Stomach (tissue), 9 donors: ENCODE data around the gene TSPAN1. TPM values are rescaled to one million over a fixed set of nuclear protein-coding genes. Genes with fewer than 3 reads are reported as not detected.

Experiments
- DNase-seq, 2 donors: peaks; one replicate each; pipeline versions ENCODE4 v3.0.0 to v3.0.0-alpha.2; 2013 to 2019
- H3K27ac ChIP-seq, 5 donors: fragments of 200-600 bp in 4 of 5; sonication (generic) in 4 of 5; one replicate each; pipeline ENCODE4 v1.5.1; 2013 to 2019; ENCODE audit warnings: mild to moderate bottlenecking in 1 of 5, moderate library complexity in 1 of 5
- H3K27me3 ChIP-seq, 3 donors: fragments of 200-600 bp; sonication (generic); one replicate each; pipeline ENCODE4 v1.5.1; 2017 to 2019; ENCODE audit warnings: mixed run types in 1 of 3
- H3K36me3 ChIP-seq, 4 donors: fragments of 200-600 bp; sonication (generic); 1 replicate in 3 of 4; 2 replicates in 1 of 4; pipeline ENCODE4 v1.5.1; 2016 to 2019
- H3K4me1 ChIP-seq, 4 donors: fragments of 200-600 bp; sonication (generic); one replicate each; pipeline ENCODE4 v1.5.1; 2016 to 2019
- H3K4me3 ChIP-seq, 4 donors: fragments of 200-600 bp; sonication (generic) in 3 of 4; one replicate each; pipeline ENCODE4 v1.5.1; 2016 to 2019; ENCODE audit warnings: mild to moderate bottlenecking in 1 of 4
- H3K9me3 ChIP-seq, 4 donors: fragments of 200-600 bp; sonication (generic); one replicate each; pipeline ENCODE4 v1.5.1; 2016 to 2019
- EP300 ChIP-seq: sonication (generic); formaldehyde crosslinking; IDR thresholded peaks from one replicate; pipeline ENCODE4 v1.6.1; 2017; ENCODE audit warnings: antibody characterized with exemption
- POLR2A ChIP-seq, 4 donors: fragments of 450-650 bp; IDR thresholded peaks; one replicate each; pipeline ENCODE4 v1.6.1; 2016; ENCODE audit warnings: antibody characterized with exemption in 4 of 4, control low read depth in 2 of 4, mild to moderate bottlenecking in 1 of 4, moderate library complexity in 1 of 4
- POLR2AphosphoS5 ChIP-seq, 3 donors: sonication (generic); formaldehyde crosslinking; IDR thresholded peaks; one replicate each; pipeline ENCODE4 v1.6.1; 2016; ENCODE audit warnings: antibody characterized with exemption in 3 of 3
- WGBS, 5 donors: extraction: QIAGEN DNeasy Blood & Tissue Kit in 3 of 5; methylation state at CpG; one replicate each; pipeline versions ENCODE4 v1.1.5 to v1.1.7; 2013 to 2018; 5-methylcytosine and 5-hydroxymethylcytosine counted together
- intact Hi-C: fragments of 100-400 bp; cut with DNase I; formaldehyde crosslinking; loops from one replicate; pipeline ENCODE4 v1.15.1; 2023; ENCODE audit warnings: low total_unique reads
- polyA plus RNA-seq, 3 donors: library from polyadenylated mRNA; stranded (reverse); fragments of 200-250 nt; gene quantifications; one replicate each; pipeline ENCODE4 v1.2.3, GENCODE V29; 2013
- total RNA-seq, 5 donors: library from RNA; depleted of rRNA; stranded (reverse); fragments of >200 nt; gene quantifications; one replicate each; pipeline versions ENCODE4 v1.1.0 to v1.2.3, GENCODE V29; 2014 to 2016
- TF ChIP-seq, protein P1 (sequence below), 7 experiments: fragments of 450-650 bp in 4 of 7; fragments of 200-600 bp in 3 of 7; sonication (generic) in 3 of 7; IDR thresholded peaks; one replicate each; pipeline ENCODE4 v1.5.1; 2016 to 2019; ENCODE audit warnings: antibody characterized with exemption in 7 of 7, control low read depth in 2 of 7, mild to moderate bottlenecking in 1 of 7
- donor health status: healthy with polysubstance abuse.
- donor health status: Bipolar disorder and iron deficiency.
- donor health status: healthy.

TSPAN1 gene
- total and polyA plus RNA-seq, 8 donors, result 35.9 to 154 (median 73.0) TPM

DNA sequence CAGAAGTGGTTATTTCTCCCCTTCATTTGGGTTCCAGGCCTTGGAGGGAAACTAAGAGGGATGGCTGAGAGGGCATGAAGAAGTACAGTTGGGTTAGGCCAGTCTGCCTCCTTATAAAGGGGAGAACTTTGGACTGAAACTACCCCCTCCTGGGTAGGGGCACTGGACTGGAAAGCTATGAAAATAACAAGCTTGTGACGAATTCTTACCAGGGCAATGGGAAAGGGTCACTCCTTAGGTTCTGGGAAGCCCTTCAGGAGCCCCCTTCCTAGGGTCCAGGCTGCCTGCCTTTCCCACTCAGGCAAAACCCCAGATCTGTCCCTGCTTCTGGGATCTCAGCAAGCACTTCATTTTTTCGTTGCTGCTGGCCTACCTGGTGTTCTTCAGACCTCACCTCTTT, 11.2 kb downstream of the TSPAN1 start:
- no peaks in the 10 kb centered on the region for H3K27me3 ChIP-seq
- H3K27ac ChIP-seq, result peak overlapping the region in 4 of 5 donors; percentile 23 to 90 (median 87)
- no peak for TF ChIP-seq EP300
- WGBS, 5 donors, result 85 to 100% (median 89%) methylated on average over 2 of the region's 2 CpGs
- no peaks in the 10 kb centered on the region for H3K9me3 ChIP-seq
- H3K36me3 ChIP-seq, result peaks cover 6 to 46% (median 44%) of the 10 kb centered on the region in 4 donors
- peaks cover 47 to 70% (median 69%) of the 10 kb centered on the region in 4 donors for H3K4me1 ChIP-seq
- no peak overlapping the region for H3K4me3 ChIP-seq
- no peak for DNase-seq
- intact Hi-C loops, result no loop called here

DNA sequence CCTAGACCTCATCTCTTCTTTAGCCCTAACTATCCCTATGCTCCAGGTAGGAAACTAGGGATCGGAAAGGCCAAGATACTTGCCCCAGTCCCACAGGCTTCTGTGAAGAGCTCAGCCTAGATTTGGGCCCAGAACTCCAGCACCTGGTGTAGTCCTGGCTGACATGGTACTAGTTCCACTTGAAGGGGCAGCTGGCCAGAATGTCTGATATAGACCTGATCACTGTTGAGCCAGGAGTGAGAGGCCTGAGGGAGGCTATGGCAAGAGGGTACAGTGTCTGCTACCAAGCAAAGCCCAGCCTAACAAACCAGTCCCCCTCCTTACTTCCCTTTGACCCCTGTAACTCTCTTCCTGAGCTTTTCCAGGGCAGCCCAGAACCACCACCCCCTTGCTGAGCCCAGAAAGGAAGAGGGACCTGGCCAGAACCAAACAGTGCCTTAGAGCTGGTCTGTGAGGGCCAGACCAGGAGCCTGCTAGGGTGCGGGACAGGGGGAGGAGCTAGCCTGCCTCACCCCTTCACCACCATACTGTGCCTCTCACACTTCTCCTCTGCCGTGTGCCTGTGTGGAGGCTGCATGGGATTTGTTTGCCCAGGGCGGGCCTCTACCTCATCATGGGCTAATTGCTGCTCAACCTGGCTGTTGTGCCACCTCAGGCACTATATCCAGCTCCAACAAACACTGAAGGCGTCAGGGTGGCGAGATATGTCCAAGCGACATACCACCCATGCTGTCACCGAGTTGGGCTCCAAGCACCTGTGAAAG, 12.4 kb downstream of the TSPAN1 start:
- no peaks in the 10 kb centered on the region for H3K9me3 ChIP-seq
- TF ChIP-seq POLR2AphosphoS5 (IDR thresholded peaks at IDR 0.05), result peak in 2 of 3 donors; percentile 67 to 72
- TF ChIP-seq POLR2A (IDR thresholded peaks at IDR 0.05), result no peak
- peak overlapping the region; percentile 73 to 90 (median 83) for H3K27ac ChIP-seq
- H3K27me3 ChIP-seq, result no peaks in the 10 kb centered on the region
- 41 to 82% (median 46%) methylated on average over 7 to 8 of the region's 8 CpGs for WGBS, 5 donors
- H3K4me3 ChIP-seq, result no peak overlapping the region
- intact Hi-C loops, result no loop called here
- DNase-seq, result peak; percentile 80 to 90
- H3K36me3 ChIP-seq, result peaks cover 10 to 58% (median 56%) of the 10 kb centered on the region in 4 donors
- peaks cover 46 to 67% (median 63%) of the 10 kb centered on the region in 4 donors for H3K4me1 ChIP-seq

DNA sequence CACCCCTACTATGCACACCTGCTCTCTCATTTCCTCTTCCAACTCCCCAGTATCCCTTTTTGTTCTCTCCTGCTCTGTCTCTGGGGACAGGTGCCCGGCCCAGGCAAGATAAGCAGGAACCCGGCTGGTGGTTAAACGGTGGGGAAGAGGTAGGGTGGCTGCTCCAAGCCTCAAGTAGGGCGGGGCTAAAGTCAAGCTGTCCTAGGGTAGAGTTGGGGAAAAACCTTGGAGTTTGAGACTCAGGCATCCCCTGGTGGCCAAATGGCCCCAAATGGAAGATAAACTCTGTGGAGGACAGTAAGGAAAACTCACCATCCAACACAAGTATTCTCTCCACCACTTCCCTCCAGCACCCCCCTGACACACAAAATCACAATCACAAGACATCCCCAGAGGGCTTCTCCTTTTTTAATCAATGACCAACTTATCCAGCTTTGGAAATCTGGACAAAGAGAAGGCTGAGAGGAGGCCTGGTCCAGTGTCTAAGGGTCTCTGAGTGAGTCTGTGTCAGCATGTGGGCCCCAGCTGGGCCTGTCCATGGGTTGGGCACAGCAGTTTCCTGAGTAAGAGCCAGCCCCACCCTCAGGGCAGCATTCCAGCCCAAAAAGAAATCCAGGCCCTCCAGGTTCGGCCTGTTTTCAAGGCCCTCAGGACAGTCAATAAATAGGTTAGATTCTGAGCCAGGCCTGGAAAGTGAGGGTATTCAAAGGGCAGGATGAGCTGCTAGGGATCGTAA, 13.6 kb downstream of the TSPAN1 start:
- Histone ChIP-seq H3K4me1 (peaks cover 37 to 58% (median 51%) of the 10 kb centered on the region in 4 donors), H3K4me3 (no peak overlapping the region), H3K27me3 (no peaks in the 10 kb centered on the region), H3K27ac (peak overlapping the region; percentile 33 to 90 (median 83)), H3K9me3 (no peaks in the 10 kb centered on the region), H3K36me3 (peaks cover 18 to 70% (median 68%) of the 10 kb centered on the region in 4 donors)
- peak in 1 of 2 donors; percentile 61 for DNase-seq
- intact Hi-C loops, result no loop called here
- peak in 1 of 3 donors; percentile 17 for TF ChIP-seq POLR2AphosphoS5 (IDR thresholded peaks at IDR 0.05)
- TF ChIP-seq, protein P1, sequence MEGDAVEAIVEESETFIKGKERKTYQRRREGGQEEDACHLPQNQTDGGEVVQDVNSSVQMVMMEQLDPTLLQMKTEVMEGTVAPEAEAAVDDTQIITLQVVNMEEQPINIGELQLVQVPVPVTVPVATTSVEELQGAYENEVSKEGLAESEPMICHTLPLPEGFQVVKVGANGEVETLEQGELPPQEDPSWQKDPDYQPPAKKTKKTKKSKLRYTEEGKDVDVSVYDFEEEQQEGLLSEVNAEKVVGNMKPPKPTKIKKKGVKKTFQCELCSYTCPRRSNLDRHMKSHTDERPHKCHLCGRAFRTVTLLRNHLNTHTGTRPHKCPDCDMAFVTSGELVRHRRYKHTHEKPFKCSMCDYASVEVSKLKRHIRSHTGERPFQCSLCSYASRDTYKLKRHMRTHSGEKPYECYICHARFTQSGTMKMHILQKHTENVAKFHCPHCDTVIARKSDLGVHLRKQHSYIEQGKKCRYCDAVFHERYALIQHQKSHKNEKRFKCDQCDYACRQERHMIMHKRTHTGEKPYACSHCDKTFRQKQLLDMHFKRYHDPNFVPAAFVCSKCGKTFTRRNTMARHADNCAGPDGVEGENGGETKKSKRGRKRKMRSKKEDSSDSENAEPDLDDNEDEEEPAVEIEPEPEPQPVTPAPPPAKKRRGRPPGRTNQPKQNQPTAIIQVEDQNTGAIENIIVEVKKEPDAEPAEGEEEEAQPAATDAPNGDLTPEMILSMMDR (IDR thresholded peaks at IDR 0.05), result no peak
- 33 to 48% (median 45%) methylated on average over 6 of the region's 6 CpGs for WGBS, 5 donors

GRCh38 chr1:46190539-46190938, 15.7 kb downstream of the TSPAN1 start:
- Histone ChIP-seq H3K36me3 (peaks cover 23 to 87% (median 85%) of the 10 kb centered on the region in 4 donors), H3K9me3 (no peaks in the 10 kb centered on the region), H3K4me1 (peaks cover 24 to 44% (median 39%) of the 10 kb centered on the region in 4 donors), H3K27me3 (no peaks in the 10 kb centered on the region), H3K27ac (peak overlapping the region in 2 of 5 donors; percentile 34 to 47), H3K4me3 (no peak overlapping the region)
- intact Hi-C loops, result no loop called here
- 43 to 67% (median 59%) methylated on average over 3 of the region's 3 CpGs for WGBS, 5 donors
- TF ChIP-seq EP300, result no peak
- no peak for TF ChIP-seq POLR2AphosphoS5 (IDR thresholded peaks at IDR 0.05)
- TF ChIP-seq, protein P1 (IDR thresholded peaks at IDR 0.05), result no peak
- no peak for TF ChIP-seq POLR2A (IDR thresholded peaks at IDR 0.05)
- peak in 1 of 2 donors; percentile 47 for DNase-seq

DNA sequence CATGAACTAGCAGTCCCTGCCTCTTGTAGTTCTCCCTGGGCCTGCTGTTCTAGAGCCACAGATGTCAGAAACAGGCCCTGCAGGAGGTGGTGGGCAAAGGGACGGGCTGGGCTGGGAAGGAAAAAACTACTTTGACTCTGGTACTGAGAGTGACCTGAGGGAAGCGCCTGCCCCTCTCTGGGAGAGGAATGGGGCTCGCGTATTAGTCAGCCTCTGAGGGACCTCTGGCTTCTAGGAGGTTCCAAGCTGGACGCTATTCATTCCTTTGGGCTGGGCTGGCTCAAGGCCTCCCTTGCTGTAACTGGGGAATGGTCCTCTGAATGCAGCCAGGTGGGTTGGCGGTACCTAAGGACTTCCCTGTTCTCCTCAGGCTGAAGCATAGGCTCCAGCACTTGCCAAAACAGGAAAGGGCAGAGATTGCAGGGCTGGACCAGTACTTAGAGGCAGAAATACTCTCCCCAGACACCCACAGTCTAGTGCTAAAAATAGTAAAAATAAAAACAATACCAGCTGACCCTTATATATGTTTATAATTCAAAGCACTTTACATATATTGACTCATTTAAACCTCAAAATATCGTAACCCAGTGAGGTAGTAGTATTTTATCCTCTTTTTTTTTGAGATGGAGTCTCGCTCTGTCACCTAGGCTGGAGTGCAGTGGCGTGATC, 16.3 kb downstream of the TSPAN1 start:
- Histone ChIP-seq H3K27ac (peak overlapping the region in 2 of 5 donors; percentile 34 to 47), H3K9me3 (no peaks in the 10 kb centered on the region), H3K36me3 (peaks cover 23 to 92% (median 87%) of the 10 kb centered on the region in 4 donors), H3K27me3 (no peaks in the 10 kb centered on the region), H3K4me3 (no peak overlapping the region), H3K4me1 (peaks cover 24 to 45% (median 36%) of the 10 kb centered on the region in 4 donors)
- no peak for DNase-seq
- TF ChIP-seq EP300 (no peak), POLR2A (IDR thresholded peaks at IDR 0.05) (no peak), POLR2AphosphoS5 (IDR thresholded peaks at IDR 0.05) (no peak)
- TF ChIP-seq, protein P1 (IDR thresholded peaks at IDR 0.05), result no peak
- intact Hi-C loops, result no loop called here
- 78 to 95% (median 87%) methylated on average over 9 of the region's 9 CpGs for WGBS, 5 donors
